Effector memory CD4-positive, alpha-beta T cell (primary cell): Measurements from ENCODE around the gene ZMAT3.
"Not testable (repeated sequence)": the region's sequence is repeated elsewhere in the genome, so short reads cannot be mapped to it uniquely, and the experiment has no call there.

ENCODE experiments used
- DNase-seq, 3 donors: peaks; one replicate each; pipeline ENCODE4 v3.0.0-alpha.2; 2020
- H3K27ac ChIP-seq: 2 replicates; pipeline ENCODE4 v1.7.0; 2013; ENCODE audit warnings: mild to moderate bottlenecking, low read length, moderate library complexity; ENCODE audit not compliant: insufficient read depth, poor library complexity, severe bottlenecking
- H3K27me3 ChIP-seq: replicated peaks from 2 replicates; pipeline ENCODE4 v1.7.0; 2013; ENCODE audit warnings: mild to moderate bottlenecking, low read length; ENCODE audit not compliant: insufficient read depth, control insufficient read depth, poor library complexity, severe bottlenecking
- H3K36me3 ChIP-seq: 2 replicates; pipeline ENCODE4 v1.7.0; 2013; ENCODE audit warnings: mild to moderate bottlenecking, low read length, moderate library complexity; ENCODE audit not compliant: control insufficient read depth, insufficient read depth
- H3K4me1 ChIP-seq: 2 replicates; pipeline ENCODE4 v1.7.0; 2013; ENCODE audit warnings: low read length, mild to moderate bottlenecking; ENCODE audit not compliant: control insufficient read depth, insufficient read depth, poor library complexity, severe bottlenecking
- H3K4me3 ChIP-seq: 2 replicates; pipeline ENCODE4 v1.7.0; 2013; ENCODE audit warnings: low read length, low read depth, mild to moderate bottlenecking; ENCODE audit not compliant: insufficient read depth, poor library complexity, severe bottlenecking
- H3K9me3 ChIP-seq: 2 replicates; pipeline ENCODE4 v1.7.0; 2013; ENCODE audit warnings: mild to moderate bottlenecking, low read length, moderate library complexity; ENCODE audit not compliant: control insufficient read depth

ZMAT3 gene

DNA sequence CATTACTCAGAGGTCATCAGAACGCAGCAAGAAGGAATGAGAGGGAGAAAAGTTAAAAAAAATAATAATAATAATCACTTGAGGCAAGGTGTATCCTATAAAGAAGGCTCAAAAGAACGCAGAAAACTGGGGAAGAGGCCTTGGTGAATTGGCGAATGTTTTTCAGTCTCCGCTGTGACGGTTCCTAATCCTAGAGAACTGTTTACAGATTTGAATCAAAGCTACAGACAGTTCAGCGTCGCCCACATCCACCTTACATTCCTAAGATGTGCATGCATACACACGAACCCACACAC is 634 bp downstream of the ZMAT3 start:
- no peaks in the 10 kb centered on the region for H3K9me3 ChIP-seq
- H3K36me3 ChIP-seq: peaks cover 12% of the 10 kb centered on the region
- peak overlapping the region; percentile 67 for H3K4me3 ChIP-seq
- H3K27ac ChIP-seq: peak overlapping the region; percentile 80
- no peak for DNase-seq
- peaks cover 12% of the 10 kb centered on the region for H3K4me1 ChIP-seq
- H3K27me3 ChIP-seq: no peaks in the 10 kb centered on the region

DNA sequence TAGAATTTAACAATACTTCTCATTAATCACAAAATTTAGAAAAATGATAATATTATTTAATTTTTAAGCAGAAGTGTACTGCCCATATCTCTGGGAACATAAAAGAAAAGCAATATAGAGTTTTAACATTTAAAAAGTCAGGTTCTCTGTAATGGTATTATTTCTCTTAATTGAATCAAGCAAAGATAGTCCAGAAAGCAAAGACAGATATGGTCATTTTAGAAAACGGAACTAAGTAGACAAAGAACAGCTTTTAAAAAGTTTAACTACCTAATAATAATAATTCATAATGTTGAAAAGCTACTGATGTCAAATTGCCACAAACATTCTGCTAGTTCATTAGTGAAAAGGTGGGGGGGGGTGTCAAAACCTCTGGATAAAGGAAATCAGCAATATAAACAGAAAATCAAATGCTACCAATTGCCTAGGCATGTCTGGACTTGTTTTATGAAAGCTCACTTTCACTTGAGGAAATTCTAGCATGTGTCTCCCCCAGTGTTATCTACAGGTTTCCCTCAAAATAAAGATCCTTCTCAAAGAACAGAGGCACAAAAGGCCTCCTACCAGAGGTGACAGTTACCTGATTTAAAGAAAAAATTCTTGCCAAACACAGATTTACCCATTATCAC is 1.7 kb downstream of the ZMAT3 start:
- Histone ChIP-seq H3K4me1 (peaks cover 9% of the 10 kb centered on the region), H3K4me3 (no peak overlapping the region), H3K27ac (no peak overlapping the region), H3K36me3 (peaks cover 13% of the 10 kb centered on the region), H3K9me3 (no peaks in the 10 kb centered on the region), H3K27me3 (no peaks in the 10 kb centered on the region)
- DNase-seq: no peak

DNA sequence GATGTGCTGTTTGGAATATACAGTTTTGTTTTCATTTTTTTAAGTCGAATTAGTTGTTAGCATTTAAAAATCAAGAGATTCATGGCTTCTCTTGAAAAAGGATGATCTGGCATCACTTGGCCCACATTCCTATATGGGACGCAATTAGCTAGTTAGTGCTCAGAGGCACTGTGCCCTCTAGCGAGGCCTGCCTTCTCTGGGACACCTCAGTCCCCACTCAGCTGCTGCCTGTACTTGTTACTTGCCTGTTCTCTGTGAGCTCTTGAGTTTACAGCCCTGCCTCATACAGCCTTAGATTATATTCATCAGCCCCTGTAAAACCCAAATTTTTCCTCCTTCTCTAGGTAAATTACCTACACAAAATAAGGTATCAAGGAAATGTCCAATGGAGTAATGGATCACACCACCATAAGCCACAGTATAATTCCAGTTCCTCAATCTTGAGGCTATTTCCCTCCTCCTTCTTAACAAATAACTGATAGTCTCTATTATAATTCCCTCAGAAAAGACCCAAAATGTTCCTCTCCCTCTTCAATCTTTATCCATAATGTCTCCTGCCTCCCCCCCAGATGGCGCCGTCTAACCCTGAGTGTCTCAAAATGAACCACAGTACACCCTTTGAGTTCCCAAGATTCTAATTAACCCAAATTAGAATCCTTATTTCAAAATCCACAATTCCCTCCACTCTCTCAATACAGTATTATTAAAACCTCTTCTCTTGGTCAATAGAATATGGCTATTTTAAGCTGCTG is 2.7 kb downstream of the ZMAT3 start:
- H3K4me3 ChIP-seq: no peak overlapping the region
- DNase-seq: peak in 2 of 3 donors; percentile 4 to 20
- H3K4me1 ChIP-seq: peaks cover 6% of the 10 kb centered on the region
- peaks cover 13% of the 10 kb centered on the region for H3K36me3 ChIP-seq
- no peak overlapping the region for H3K27ac ChIP-seq
- H3K27me3 ChIP-seq: no peaks in the 10 kb centered on the region
- no peaks in the 10 kb centered on the region for H3K9me3 ChIP-seq

DNA sequence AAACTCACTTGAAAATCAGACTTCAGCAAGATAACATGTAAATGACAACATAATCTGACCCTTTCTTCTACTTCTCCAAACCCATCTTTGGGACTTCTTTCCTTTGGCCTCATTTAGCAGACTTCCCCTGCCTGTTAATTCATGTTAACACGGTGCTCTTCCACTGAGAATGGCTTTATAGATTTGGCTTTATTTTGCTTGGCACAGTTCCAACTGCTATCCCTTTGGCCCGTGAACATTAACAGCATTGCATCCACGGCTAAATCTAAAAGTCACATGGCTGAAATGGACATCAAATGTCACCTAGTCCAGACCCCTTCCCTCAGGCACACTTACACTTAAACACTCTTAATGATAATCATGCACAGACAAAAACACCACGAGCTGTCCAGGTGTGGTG is 3.8 kb downstream of the ZMAT3 start:
- Histone ChIP-seq H3K4me1 (peaks cover 6% of the 10 kb centered on the region), H3K27ac (no peak overlapping the region), H3K36me3 (peaks cover 13% of the 10 kb centered on the region), H3K4me3 (no peak overlapping the region), H3K27me3 (no peaks in the 10 kb centered on the region), H3K9me3 (no peaks in the 10 kb centered on the region)
- DNase-seq: no peak

DNA sequence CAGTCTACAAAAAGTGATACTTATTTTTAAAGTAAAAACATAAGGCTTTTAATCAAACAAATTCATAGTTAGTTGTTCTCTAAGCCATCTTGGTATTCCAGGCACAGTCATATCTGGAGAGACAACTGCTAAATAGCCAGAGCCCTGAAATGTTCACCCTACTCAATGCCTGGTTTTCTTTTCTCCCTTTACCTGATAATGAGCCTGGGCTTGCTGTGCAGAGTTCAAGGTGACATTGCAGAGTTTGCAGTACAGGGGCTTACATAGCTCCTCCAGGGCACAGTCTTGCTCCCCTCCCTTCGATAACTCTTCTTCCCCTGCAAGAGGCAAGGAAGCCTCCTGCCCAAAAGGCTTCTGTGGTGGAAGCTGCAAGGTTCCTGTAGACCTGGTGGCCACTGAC is 4.3 kb downstream of the ZMAT3 start:
- Histone ChIP-seq H3K4me3 (no peak overlapping the region), H3K27ac (no peak overlapping the region), H3K27me3 (no peaks in the 10 kb centered on the region), H3K4me1 (peaks cover 6% of the 10 kb centered on the region), H3K36me3 (peaks cover 13% of the 10 kb centered on the region), H3K9me3 (no peaks in the 10 kb centered on the region)
- no peak for DNase-seq

DNA sequence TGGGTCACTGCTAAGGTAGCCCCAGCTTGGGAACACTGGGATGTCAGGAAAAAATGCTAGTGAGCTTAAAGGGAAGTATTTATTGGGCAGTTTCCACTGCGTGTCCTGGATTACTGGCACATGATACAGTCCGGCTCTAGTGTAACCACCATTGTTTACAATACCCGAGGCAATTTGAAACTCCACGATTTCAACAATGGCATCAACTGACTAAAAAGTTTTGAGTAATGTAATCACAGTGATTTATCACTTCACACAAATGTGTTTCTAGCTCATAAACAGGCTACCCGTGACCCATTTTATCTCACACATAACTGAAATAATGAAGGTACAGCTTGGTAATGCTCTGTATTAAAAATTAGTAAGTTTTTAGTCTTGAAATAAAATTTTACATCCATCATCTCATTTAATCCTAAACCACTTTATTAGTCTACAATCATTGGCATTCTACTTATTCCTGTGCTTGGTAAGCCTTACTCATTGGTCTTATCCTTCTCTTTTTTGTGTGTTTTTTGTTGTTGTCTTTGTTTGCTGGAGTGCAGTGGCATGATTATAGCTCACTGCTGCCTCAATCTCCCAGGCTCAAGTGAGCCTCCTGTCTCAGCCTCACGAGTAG is 7.6 kb downstream of the ZMAT3 start:
- Histone ChIP-seq H3K9me3 (no peaks in the 10 kb centered on the region), H3K4me3 (no peak overlapping the region), H3K27me3 (no peaks in the 10 kb centered on the region), H3K4me1 (no peaks in the 10 kb centered on the region), H3K27ac (no peak overlapping the region), H3K36me3 (peaks cover 13% of the 10 kb centered on the region)
- DNase-seq: no peak

DNA sequence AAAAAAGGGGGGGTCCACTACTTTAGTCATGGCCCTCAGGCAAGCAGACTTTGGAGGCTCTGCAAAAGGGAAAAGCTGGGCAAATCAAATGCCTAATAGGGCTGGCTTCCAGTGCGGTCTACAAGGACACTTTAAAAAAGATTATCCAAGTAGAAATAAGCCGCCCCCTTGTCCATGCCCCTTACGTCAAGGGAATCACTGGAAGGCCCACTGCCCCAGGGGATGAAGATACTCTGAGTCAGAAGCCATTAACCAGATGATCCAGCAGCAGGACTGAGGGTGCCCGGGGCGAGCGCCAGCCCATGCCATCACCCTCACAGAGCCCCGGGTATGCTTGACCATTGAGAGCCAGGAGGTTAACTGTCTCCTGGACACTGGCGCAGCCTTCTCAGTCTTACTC is 15.3 kb downstream of the ZMAT3 start:
- no peak for DNase-seq
- no peak overlapping the region for H3K4me3 ChIP-seq
- H3K4me1 ChIP-seq: no peaks in the 10 kb centered on the region
- H3K36me3 ChIP-seq: no peaks in the 10 kb centered on the region
- no peaks in the 10 kb centered on the region for H3K27me3 ChIP-seq
- no peaks in the 10 kb centered on the region for H3K9me3 ChIP-seq
- no peak overlapping the region for H3K27ac ChIP-seq

DNA sequence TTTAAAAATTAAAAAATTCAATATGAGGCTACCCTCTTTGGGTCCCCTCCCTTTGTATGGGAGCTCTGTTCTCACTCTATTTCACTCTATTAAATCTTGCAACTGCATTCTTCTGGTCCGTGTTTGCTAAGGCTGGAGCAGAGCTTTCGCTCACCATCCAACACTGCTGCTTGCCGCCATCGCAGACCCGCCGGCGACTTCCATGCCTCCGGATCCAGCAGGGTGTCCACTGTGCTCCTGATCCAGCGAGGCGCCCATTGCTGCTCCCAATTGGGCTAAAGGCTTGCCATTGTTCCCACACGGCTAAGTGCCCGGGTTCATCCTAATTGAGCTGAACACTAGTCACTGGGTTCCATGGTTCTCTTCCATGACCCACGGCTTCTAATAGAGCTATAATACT is 17.0 kb downstream of the ZMAT3 start:
- H3K4me3 ChIP-seq, DNase-seq, H3K36me3 ChIP-seq, H3K27ac ChIP-seq, H3K9me3 ChIP-seq, H3K4me1 ChIP-seq, H3K27me3 ChIP-seq: not testable (repeated sequence)

DNA sequence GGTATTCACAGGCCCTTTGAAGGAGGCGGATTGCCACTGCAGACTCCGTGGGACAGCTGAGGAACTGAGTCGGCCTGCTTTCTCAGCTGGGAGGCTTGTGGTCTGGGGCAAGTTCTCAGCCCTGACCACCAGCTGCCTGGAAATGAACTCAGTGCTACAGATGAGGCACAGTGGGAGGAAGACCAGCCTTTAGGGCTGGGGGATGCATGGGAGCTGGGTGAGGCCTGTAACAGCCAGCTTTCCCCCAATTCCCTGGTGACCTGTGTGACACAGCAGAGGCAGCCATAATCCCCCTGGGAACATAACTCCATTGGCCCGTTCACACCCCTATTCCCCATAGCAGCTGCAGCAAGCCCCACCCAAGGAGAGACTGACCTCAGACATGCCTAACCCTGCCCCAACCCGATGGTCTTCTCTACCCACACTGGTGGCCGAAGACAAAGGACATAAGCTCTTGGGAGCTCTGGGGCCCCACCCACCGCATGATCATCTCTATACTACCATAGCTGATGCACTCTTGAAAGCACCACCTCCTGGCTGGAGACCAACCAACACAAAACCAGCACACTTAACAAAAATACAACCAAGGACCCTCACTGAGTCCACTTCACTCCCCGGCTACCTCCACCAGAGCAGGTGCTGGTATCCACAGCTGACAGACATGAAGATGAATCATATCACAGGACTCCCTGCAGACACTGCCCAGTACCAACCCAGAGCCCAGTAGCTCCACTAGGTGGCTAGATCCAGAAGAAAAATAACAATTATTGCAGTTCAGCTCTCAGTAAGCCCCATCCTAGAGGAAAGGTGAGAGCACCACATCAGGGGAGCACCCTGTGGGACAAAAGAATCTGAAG is 24.9 kb downstream of the ZMAT3 start:
- no peak overlapping the region for H3K27ac ChIP-seq
- H3K4me3 ChIP-seq: no peak overlapping the region
- no peaks in the 10 kb centered on the region for H3K27me3 ChIP-seq
- H3K9me3 ChIP-seq: no peaks in the 10 kb centered on the region
- no peaks in the 10 kb centered on the region for H3K4me1 ChIP-seq
- H3K36me3 ChIP-seq: no peaks in the 10 kb centered on the region
- no peak for DNase-seq
